GM18868 (cell line): ENCODE data around the gene ATP2B2.
"Not testable (repeated sequence)": the region's sequence is repeated elsewhere in the genome, so short reads cannot be mapped to it uniquely, and the experiment has no call there.

Experiments used
- ATAC-seq: cut with Tn5 transposase; IDR thresholded peaks from one replicate; pipeline ENCODE4 v1.9.1; 2021; ENCODE audit warnings: mild to moderate bottlenecking, moderate library complexity; ENCODE audit not compliant: unreplicated experiment

The ATP2B2 gene

GRCh38 chr3:10505050-10505790 is at the start of gene ATP2B2:
TSS of gene ATP2B2 (minus strand) at chr3:10505586. CDS start at chr3:10449543, 56,043 bp downstream.
- no peak for ATAC-seq

- no peak for ATAC-seq
Measured at GRCh38 chr3:10554746-10555145, 49.4 kb upstream of the ATP2B2 start.

- ATAC-seq = no peak
Measured at GRCh38 chr3:10554236-10554611, 48.8 kb upstream of the ATP2B2 start.

GRCh38 chr3:10553591-10554235 is 48.3 kb upstream of the ATP2B2 start:
- no peak for ATAC-seq

DNA sequence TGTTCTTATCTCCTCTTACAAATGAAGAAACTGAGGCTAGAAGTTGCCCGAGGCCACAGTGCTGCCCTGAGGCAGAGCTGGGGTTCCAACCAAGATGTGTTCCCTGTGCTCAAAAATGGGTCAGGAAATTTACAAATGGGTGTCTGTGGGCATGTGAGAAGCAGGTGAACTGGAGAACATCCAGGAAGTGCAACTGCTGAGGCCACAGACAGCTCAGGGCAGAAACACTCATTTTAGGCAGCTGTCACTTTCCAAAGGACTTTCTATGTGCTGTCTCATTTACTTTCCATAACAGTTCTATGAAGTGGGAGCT is 47.2 kb upstream of the ATP2B2 start:
- ATAC-seq = no peak

DNA sequence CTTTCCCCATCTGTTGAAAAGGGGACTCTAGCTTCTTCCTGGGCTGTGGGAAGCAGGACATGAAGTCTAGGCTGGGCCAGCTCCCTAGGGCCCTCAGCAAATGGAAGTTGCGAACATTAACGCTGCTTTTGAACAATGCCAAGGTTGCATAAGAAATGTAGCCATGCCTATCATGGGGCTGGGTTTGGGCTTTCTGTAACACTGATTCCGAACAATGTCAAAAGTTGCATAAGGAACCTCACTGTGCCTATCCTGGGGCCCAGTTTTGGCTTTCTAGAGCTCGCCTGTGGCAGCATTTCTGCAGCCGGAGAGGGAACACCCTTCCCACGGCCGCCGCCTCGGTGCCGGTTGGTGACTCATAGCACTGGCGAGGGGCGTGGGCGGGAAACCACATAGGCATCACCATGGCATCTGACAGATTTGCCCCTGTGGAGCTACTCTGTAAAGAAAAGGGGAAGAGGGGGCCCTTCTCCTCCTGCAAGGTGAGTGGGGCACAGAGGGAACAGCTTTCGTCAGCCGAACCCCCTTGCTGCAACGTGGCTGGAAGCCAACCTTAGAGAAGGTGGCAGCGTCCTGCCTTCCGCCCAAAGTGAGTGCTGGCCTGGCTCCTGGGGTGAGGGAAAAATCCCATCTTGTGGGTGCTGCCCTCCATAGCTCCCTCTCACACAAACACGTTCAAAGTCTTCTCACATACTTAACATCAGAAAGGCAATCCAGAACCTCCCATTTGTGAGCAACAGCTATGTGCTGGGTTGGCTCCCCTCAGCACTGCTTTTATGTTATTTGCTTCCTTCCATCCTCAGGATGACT is 46.6 kb upstream of the ATP2B2 start:
- peak; percentile 64 for ATAC-seq

- ATAC-seq = no peak
Measured at GRCh38 chr3:10551139-10551538, 45.8 kb upstream of the ATP2B2 start.

GRCh38 chr3:10550705-10551104 is 45.3 kb upstream of the ATP2B2 start:
- no peak for ATAC-seq

DNA sequence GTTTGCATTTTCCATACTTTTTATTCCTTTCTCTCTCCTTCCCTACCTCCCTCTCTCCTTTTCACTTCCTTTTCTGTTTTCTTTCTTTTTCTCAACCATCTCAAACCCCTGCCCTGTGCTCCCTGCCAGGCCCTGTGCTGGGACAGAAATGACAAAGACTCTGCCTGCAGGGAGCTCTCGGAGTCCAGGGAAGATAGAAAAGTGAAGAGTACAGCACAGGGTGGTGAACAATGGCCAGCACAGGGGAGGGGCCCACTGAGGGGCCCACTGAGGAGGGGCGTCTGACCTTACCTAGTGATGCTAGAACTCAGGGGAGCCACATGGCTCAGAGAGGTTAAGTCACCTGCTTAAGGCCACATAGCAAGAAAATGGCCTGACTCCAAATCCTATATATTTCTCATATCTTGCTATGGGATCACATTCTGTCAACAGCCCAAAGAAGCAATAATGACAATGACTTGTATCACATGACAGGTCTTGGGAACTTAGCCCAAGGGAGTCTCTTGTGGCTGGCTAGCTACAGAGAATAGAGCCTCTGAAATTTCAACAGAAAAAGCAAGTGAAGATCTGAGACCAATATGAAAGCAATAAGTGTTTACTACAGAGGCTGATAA is 44.3 kb upstream of the ATP2B2 start:
- ATAC-seq = no peak

GRCh38 chr3:10548992-10549391 is 43.6 kb upstream of the ATP2B2 start:
- no peak for ATAC-seq

GRCh38 chr3:10547841-10548783 is 42.7 kb upstream of the ATP2B2 start:
- no peak for ATAC-seq

GRCh38 chr3:10547413-10547812 is 42.0 kb upstream of the ATP2B2 start:
- no peak for ATAC-seq

- no peak for ATAC-seq
Measured at GRCh38 chr3:10546820-10547263, 41.5 kb upstream of the ATP2B2 start.

DNA sequence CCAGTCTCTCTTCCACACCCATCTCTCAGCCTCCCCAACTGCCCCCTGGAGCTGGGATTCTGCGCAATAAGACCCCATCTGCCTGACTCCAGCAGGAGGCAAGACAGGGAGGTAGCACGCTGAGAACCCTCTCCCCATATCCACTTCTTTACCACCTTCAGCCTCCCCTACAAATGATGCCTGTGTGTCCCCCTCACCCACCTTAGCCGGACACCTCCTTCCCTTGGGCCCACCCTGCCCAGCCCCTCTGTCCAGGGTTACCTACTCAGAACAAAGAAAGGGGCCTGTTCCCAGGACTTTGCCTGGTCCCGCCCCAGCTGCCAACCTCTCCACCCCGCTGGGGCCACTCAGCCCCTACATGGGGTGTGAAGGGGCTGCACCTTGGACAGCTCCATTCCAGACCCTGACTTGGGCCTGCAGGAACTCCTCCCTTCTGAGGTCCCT is 40.8 kb upstream of the ATP2B2 start:
- no peak for ATAC-seq

DNA sequence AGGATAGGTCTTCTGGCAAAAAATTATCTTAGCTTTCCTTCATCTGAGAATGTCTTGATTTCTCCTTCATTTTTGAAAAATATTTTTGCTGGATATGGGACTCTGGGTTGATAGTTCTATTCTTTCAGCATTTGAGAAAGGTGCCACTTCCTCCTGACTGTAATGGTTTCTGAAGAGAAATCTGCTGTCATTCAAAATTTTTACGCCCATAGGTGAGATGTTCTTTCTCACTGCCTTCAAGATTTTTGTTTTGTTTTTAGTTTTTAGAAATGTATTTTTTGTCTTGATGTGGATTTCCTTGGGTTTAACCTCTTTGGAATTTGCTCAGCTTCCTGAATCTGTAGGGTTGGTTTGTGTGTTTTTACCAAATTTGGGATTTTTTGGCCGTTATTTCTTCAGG is 37.1 kb upstream of the ATP2B2 start:
- ATAC-seq = no peak

- ATAC-seq = not testable (repeated sequence)
Measured at GRCh38 chr3:10540347-10540746, 35.0 kb upstream of the ATP2B2 start.

GRCh38 chr3:10534066-10534465 is 28.7 kb upstream of the ATP2B2 start:
- ATAC-seq = no peak

GRCh38 chr3:10533737-10534023 is 28.3 kb upstream of the ATP2B2 start:
- ATAC-seq = no peak

DNA sequence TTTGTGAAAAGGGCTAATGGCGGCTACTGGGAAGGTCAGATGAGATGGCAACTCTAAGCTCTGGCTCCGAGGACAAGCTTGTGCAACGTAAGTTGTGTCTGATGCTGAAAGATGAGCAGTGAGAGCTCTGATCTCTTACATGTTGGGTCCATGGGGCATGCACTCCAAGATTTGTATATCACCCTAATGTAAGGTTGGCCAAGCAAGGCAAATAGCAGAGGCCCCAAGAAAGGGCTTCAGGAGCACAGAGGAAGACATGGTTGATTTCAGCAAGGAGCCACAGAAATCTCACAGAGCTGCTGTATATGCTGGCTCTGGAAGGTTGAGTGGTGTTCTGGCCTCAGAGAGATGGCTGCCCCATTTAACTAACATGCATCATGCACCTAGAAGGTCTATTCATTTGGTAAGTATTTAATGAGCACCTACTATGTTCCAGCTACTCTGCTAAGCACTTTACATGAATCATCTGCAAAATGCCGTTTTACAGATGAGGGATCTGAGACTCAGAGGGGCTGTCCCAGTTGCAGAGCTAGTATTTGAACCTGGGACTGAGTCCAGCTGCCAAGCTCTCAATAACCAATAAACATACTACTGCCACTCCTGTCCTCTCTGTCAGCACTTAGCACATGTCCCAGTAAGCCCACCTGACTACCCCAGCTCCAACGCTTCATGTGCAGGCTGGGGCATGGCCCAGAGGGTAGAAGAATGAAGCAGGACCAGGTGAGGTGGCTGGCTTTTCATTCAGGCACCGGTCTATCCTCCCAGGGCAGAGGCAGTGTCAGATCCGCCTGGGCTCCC is 27.8 kb upstream of the ATP2B2 start:
- no peak for ATAC-seq

DNA sequence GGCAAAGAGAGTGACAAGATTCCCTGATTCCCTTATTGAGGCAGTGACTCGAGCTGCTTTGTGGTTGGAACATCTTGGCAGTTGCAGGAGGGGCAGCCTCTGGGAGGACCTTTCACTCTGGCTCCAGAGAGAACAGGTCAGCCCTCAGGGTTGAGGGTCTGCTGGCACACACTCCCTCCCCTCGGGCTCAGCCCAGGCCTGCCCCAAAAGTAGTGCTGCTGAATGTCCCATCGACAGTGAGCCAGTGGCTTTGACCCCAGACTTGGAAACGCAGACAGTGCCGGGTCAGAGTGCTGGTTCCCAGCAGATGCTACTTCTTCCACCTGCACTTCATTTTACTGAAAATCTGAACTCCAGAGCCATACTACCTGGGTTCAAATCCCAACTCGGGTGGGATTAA is 25.6 kb upstream of the ATP2B2 start:
- no peak for ATAC-seq
